Esophagus muscularis mucosa (tissue), 4 donors: ENCODE measurements around the gene RNF5.

Source experiments
- CTCF ChIP-seq, 3 experiments: fragments of 200-600 bp in 2 of 3; fragments of 450-650 bp in 1 of 3; sonication (generic) in 2 of 3; IDR thresholded peaks; one replicate each; pipeline ENCODE4 v1.5.1; 2017 to 2019; ENCODE audit warnings: antibody characterized with exemption in 3 of 3, mild to moderate bottlenecking in 2 of 3, moderate library complexity in 1 of 3
- EP300 ChIP-seq: sonication (generic); formaldehyde crosslinking; IDR thresholded peaks from one replicate; pipeline ENCODE4 v1.6.1; 2017; ENCODE audit warnings: antibody characterized with exemption
- POLR2A ChIP-seq: fragments of 450-650 bp; IDR thresholded peaks from one replicate; pipeline ENCODE4 v1.6.1; 2017; ENCODE audit warnings: antibody characterized with exemption, moderate library complexity, mild to moderate bottlenecking, low read depth

GRCh38 chr6:32218167-32218566 is 40.0 kb downstream of the RNF5 start:
- TF ChIP-seq CTCF (IDR thresholded peaks at IDR 0.05) (no peak), POLR2A (no peak), EP300 (no peak)
